DMS 273 (cell line): Measurements from ENCODE around the gene CCDC192.
"Not testable (repeated sequence)": the region's sequence is repeated elsewhere in the genome, so short reads cannot be mapped to it uniquely, and the experiment has no call there.

Experiments
- DNase-seq: peaks from one replicate; lab custom pipeline; 2025; ENCODE audit not compliant: unreplicated experiment; lab: John Stamatoyannopoulos, UW

The CCDC192 gene

GRCh38 chr5:127702926-127703561, at the start of gene CCDC192:
CCDC192 (plus strand) TSS chr5:127703391; CDS start chr5:127703446, 55 bp downstream.
- no peak for DNase-seq

- DNase-seq: no peak
These were observed 46.4 kb upstream of the CCDC192 start for GRCh38 chr5:127656825-127657224.

GRCh38 chr5:127660047-127660733, 43.0 kb upstream of the CCDC192 start:
- DNase-seq: no peak

GRCh38 chr5:127664093-127664492, 39.1 kb upstream of the CCDC192 start:
- DNase-seq: no peak

- no peak for DNase-seq
These were observed 37.5 kb upstream of the CCDC192 start for GRCh38 chr5:127665641-127666040.

GRCh38 chr5:127666043-127666716, 37.0 kb upstream of the CCDC192 start:
- peak; percentile 12 for DNase-seq

GRCh38 chr5:127667926-127668325, 35.3 kb upstream of the CCDC192 start:
- no peak for DNase-seq

- no peak for DNase-seq
These were observed 32.0 kb upstream of the CCDC192 start for GRCh38 chr5:127671218-127671617.

GRCh38 chr5:127673117-127673800, 29.9 kb upstream of the CCDC192 start:
- no peak for DNase-seq

- not testable (repeated sequence) for DNase-seq
These were observed 26.2 kb upstream of the CCDC192 start for GRCh38 chr5:127676951-127677350.

GRCh38 chr5:127679691-127680330, 23.4 kb upstream of the CCDC192 start:
- DNase-seq: not testable (repeated sequence)

GRCh38 chr5:127680595-127680994, 22.6 kb upstream of the CCDC192 start:
- DNase-seq: no peak

GRCh38 chr5:127683008-127683407, 20.2 kb upstream of the CCDC192 start:
- DNase-seq: no peak

- DNase-seq: no peak
These were observed 18.3 kb upstream of the CCDC192 start for GRCh38 chr5:127684726-127685467.

- no peak for DNase-seq
These were observed 17.5 kb upstream of the CCDC192 start for GRCh38 chr5:127685662-127686061.

- no peak for DNase-seq
These were observed 16.8 kb upstream of the CCDC192 start for GRCh38 chr5:127686424-127686823.

- no peak for DNase-seq
These were observed 8.5 kb upstream of the CCDC192 start for GRCh38 chr5:127694518-127695171.

GRCh38 chr5:127695346-127695745, 7.8 kb upstream of the CCDC192 start:
- peak; percentile 61 for DNase-seq

GRCh38 chr5:127696683-127697082, 6.5 kb upstream of the CCDC192 start:
- peak; percentile 9 for DNase-seq
